IMR-90 (cell line): ENCODE data around the gene IDH3G. TPM values are rescaled to one million over a fixed set of nuclear protein-coding genes. Genes with fewer than 3 reads are reported as not detected.

ENCODE experiments used
- ATAC-seq: fragments of 200-7000 bp; cut with Tn5 transposase; 2 replicates; pipeline ENCODE4 v1.9.1; 2020; ENCODE audit warnings: low read depth, mild to moderate bottlenecking, moderate library complexity
- BruUV-seq: library from RNA; stranded (reverse); fragments of 400-500 nt; replicated peaks from 2 replicates; lab custom pipeline; 2021; lab: Mats Ljungman, UMichigan
- CTCF ChIA-PET: fragments of 300-600 bp; formaldehyde crosslinking; extraction: SDS; loops from one replicate; lab custom pipeline; 2021; ENCODE audit warnings: antibody characterized with exemption; lab: Yijun Ruan, JAX
- POLR2A ChIA-PET: fragments of 300-600 bp; sonication (Branson Sonifier 250); formaldehyde crosslinking; loops from one replicate; lab custom pipeline; 2022; ENCODE audit warnings: antibody characterized with exemption; ENCODE audit not compliant: unreplicated experiment; lab: Charles Lee
- DNase-seq: peaks from one replicate; pipeline ENCODE4 v3.0.0; 2013
- H2AFZ ChIP-seq: replicated peaks from 2 replicates; pipeline ENCODE3; 2013; ENCODE audit warnings: low read length, mild to moderate bottlenecking; ENCODE audit not compliant: poor library complexity
- H2AK5ac ChIP-seq: 2 replicates; pipeline ENCODE4 v1.6.1; 2013; ENCODE audit warnings: low read depth, low read length, inconsistent platforms
- H2AK9ac ChIP-seq: replicated peaks from 2 replicates; pipeline ENCODE3; 2013; ENCODE audit warnings: mild to moderate bottlenecking, low read depth, low read length, moderate library complexity; ENCODE audit not compliant: poor library complexity
- H2BK120ac ChIP-seq: 2 replicates; pipeline ENCODE4 v1.6.1; 2013; ENCODE audit warnings: low read depth, low read length, inconsistent platforms
- H2BK15ac ChIP-seq: 3 replicates; pipeline ENCODE4 v1.6.1; 2013; ENCODE audit warnings: low read depth, low read length, inconsistent platforms
- H2BK20ac ChIP-seq: 2 replicates; pipeline ENCODE4 v1.6.1; 2013; ENCODE audit warnings: low read depth, mild to moderate bottlenecking, inconsistent platforms, low read length, moderate library complexity
- H2BK5ac ChIP-seq: 2 replicates; pipeline ENCODE4 v1.6.1; 2013; ENCODE audit warnings: mild to moderate bottlenecking, low read depth, low read length, inconsistent platforms; ENCODE audit not compliant: poor library complexity, severe bottlenecking
- H3K14ac ChIP-seq: replicated peaks from 2 replicates; pipeline ENCODE4 v1.6.1; 2013; ENCODE audit warnings: low read depth, low read length, inconsistent platforms
- H3K18ac ChIP-seq: 2 replicates; pipeline ENCODE4 v1.6.1; 2013; ENCODE audit warnings: low read depth, low read length, control low read depth
- H3K23ac ChIP-seq: 2 replicates; pipeline ENCODE4 v1.6.1; 2013; ENCODE audit warnings: low read depth, low read length, inconsistent platforms
- H3K27ac ChIP-seq: 2 replicates; pipeline ENCODE4 v1.5.1; 2013; ENCODE audit warnings: mild to moderate bottlenecking, control low read depth, low read length; ENCODE audit not compliant: insufficient read depth
- H3K27me3 ChIP-seq: 2 replicates; pipeline ENCODE4 v1.6.1; 2013; ENCODE audit warnings: low read length; ENCODE audit not compliant: control insufficient read depth, insufficient read depth
- H3K36me3 ChIP-seq: 2 replicates; pipeline ENCODE4 v1.6.1; 2013; ENCODE audit warnings: low read length, mixed read lengths; ENCODE audit not compliant: control insufficient read depth, insufficient read depth
- H3K4ac ChIP-seq: 2 replicates; pipeline ENCODE4 v1.6.1; 2013; ENCODE audit warnings: low read depth, low read length, inconsistent platforms
- H3K4me1 ChIP-seq: 2 replicates; pipeline ENCODE4 v1.6.1; 2013; ENCODE audit warnings: low read length, mixed read lengths; ENCODE audit not compliant: control insufficient read depth, insufficient read depth
- H3K4me2 ChIP-seq: 2 replicates; pipeline ENCODE4 v1.6.1; 2013; ENCODE audit warnings: low read depth, mild to moderate bottlenecking, control low read depth, low read length, moderate library complexity
- H3K4me3 ChIP-seq: 2 replicates; pipeline ENCODE4 v1.5.1; 2013; ENCODE audit warnings: low read depth, mild to moderate bottlenecking, control low read depth, low read length, moderate library complexity; ENCODE audit not compliant: insufficient read depth
- H3K56ac ChIP-seq: 2 replicates; pipeline ENCODE4 v1.6.1; 2013; ENCODE audit warnings: low read length, inconsistent platforms; ENCODE audit not compliant: insufficient read depth; ENCODE audit errors: extremely low read depth
- H3K79me1 ChIP-seq, 2 experiments: 2 replicates each; pipeline ENCODE4 v1.6.1; 2013; ENCODE audit warnings: low read length in 2 of 2, inconsistent platforms in 1 of 2, low read depth in 1 of 2
- H3K9ac ChIP-seq: 2 replicates; pipeline ENCODE4 v1.6.1; 2013; ENCODE audit warnings: low read depth, low read length, control low read depth
- H3K9me1 ChIP-seq: 2 replicates; pipeline ENCODE4 v1.6.1; 2013; ENCODE audit warnings: low read length, inconsistent platforms; ENCODE audit not compliant: insufficient read depth
- H3K9me3 ChIP-seq: 2 replicates; pipeline ENCODE4 v1.6.1; 2013; ENCODE audit warnings: low read length; ENCODE audit not compliant: control insufficient read depth, insufficient read depth
- H4K20me1 ChIP-seq: 2 replicates; pipeline ENCODE4 v1.6.1; 2013; ENCODE audit warnings: low read length, inconsistent platforms; ENCODE audit not compliant: insufficient read depth
- H4K5ac ChIP-seq: 2 replicates; pipeline ENCODE4 v1.6.1; 2013; ENCODE audit warnings: mild to moderate bottlenecking, low read depth, low read length, control low read depth
- H4K8ac ChIP-seq, 2 experiments: 2 replicates each; pipeline ENCODE4 v1.6.1; 2013; ENCODE audit warnings: low read depth in 2 of 2, low read length in 2 of 2, control low read depth in 1 of 2, inconsistent platforms in 1 of 2
- H4K91ac ChIP-seq: 2 replicates; pipeline ENCODE4 v1.6.1; 2013; ENCODE audit warnings: low read depth, low read length, inconsistent platforms; ENCODE audit not compliant: insufficient read depth
- CHD1 ChIP-seq: IDR thresholded peaks from 2 replicates; pipeline ENCODE4 v1.6.1; 2012; ENCODE audit warnings: low read depth, low read length, improper control_type of control experiment
- FOS ChIP-seq: fragments of 150-350 bp; IDR thresholded peaks from 2 replicates; pipeline ENCODE4 v1.6.1; 2016; ENCODE audit warnings: low read depth, low read length
- MXI1 ChIP-seq: IDR thresholded peaks from 2 replicates; pipeline ENCODE4 v1.6.1; 2012; ENCODE audit warnings: low read depth, mild to moderate bottlenecking, low read length, moderate library complexity, borderline replicate concordance
- POLR2A ChIP-seq: IDR thresholded peaks from 2 replicates; pipeline ENCODE4 v1.6.1; 2012; ENCODE audit warnings: mild to moderate bottlenecking, low read depth, low read length
- RAD21 ChIP-seq: IDR thresholded peaks from 2 replicates; pipeline ENCODE4 v1.6.1; 2012; ENCODE audit warnings: low read length, improper control_type of control experiment
- SMC3 ChIP-seq: fragments of 150-350 bp; IDR thresholded peaks from 2 replicates; pipeline ENCODE4 v1.6.1; 2016; ENCODE audit warnings: low read depth, mild to moderate bottlenecking, antibody characterized with exemption, low read length, moderate library complexity
- WGBS, 2 experiments: methylation state at CpG; one replicate each; pipeline versions ENCODE4 v1.1.5 to v1.1.7; 2013; ENCODE audit warnings: missing lambda C conversion rate in 2 of 2; ENCODE audit not compliant: insufficient read length in 1 of 2; ENCODE audit errors: extremely low coverage in 2 of 2; 5-methylcytosine and 5-hydroxymethylcytosine counted together
- dilution Hi-C: fragments of 300-500 bp; cut with HindIII; formaldehyde crosslinking; loops from one replicate; pipeline ENCODE4 v1.14.3; 2018; ENCODE audit warnings: low sequenced_read_pairs; ENCODE audit not compliant: unreplicated experiment
- in situ Hi-C: fragments of 300-500 bp; cut with MboI; formaldehyde crosslinking; loops from 3 replicates; pipeline ENCODE4 v1.14.3; 2019; ENCODE audit warnings: low sequenced_read_pairs, inconsistent platforms, mixed read lengths
- intact Hi-C: fragments of 100-400 bp; cut with micrococcal nuclease; formaldehyde crosslinking; loops from 2 replicates; pipeline ENCODE4 v1.10.0; 2022
- polyA plus RNA-seq, 3 experiments: library from polyadenylated mRNA; depleted of rRNA; stranded (reverse); fragments of >200 nt; gene quantifications; 2 replicates each; pipeline ENCODE4 v1.2.3, GENCODE V29; 2012; ENCODE audit warnings: low replicate concordance in 1 of 3
- total RNA-seq: library from RNA; depleted of rRNA; stranded (reverse); fragments of >200 nt; gene quantifications from 2 replicates; pipeline ENCODE4 v1.2.3, GENCODE V29; 2012
- TF ChIP-seq, protein P1 (sequence below): conservative IDR thresholded peaks from 2 replicates; pipeline ENCODE4 v1.5.1; 2012; ENCODE audit warnings: mild to moderate bottlenecking, low read depth, low read length, improper control_type of control experiment
- TF ChIP-seq, protein P2 (sequence below): fragments of 150-350 bp; IDR thresholded peaks from 2 replicates; pipeline ENCODE4 v1.6.1; 2016; ENCODE audit warnings: low read depth, mild to moderate bottlenecking, low read length, moderate library complexity, borderline replicate concordance

IDH3G gene
- total and polyA plus RNA-seq, 2 of the 4 experiments (the other 2 are of a cell fraction): 79.4 to 85.7 TPM

GRCh38 chrX:153824348-153824747 is 30.2 kb upstream of the IDH3G start:
- H3K9me1 ChIP-seq: no peaks in the 10 kb centered on the region
- H3K27ac ChIP-seq: no peak overlapping the region
- no peak overlapping the region for H2BK15ac ChIP-seq
- ATAC-seq: no peak
- H3K27me3 ChIP-seq: peaks cover 36% of the 10 kb centered on the region
- no peak overlapping the region for H3K56ac ChIP-seq
- no peak overlapping the region for H3K4ac ChIP-seq
- no peaks in the 10 kb centered on the region for H3K4me1 ChIP-seq
- H3K4me3 ChIP-seq: no peak overlapping the region
- no peak overlapping the region for H3K14ac ChIP-seq
- no peak overlapping the region for H4K91ac ChIP-seq
- H2AK5ac ChIP-seq: no peak overlapping the region
- intact Hi-C loops (no loop called here), dilution Hi-C loops (no loop called here), in situ Hi-C loops (no loop called here)
- no peak overlapping the region for H2BK5ac ChIP-seq
- no peak overlapping the region for H2BK20ac ChIP-seq
- no peak overlapping the region for H3K4me2 ChIP-seq
- no peak overlapping the region for H3K23ac ChIP-seq
- H2AK9ac ChIP-seq: no peak overlapping the region
- H3K9me3 ChIP-seq: peaks cover 10% of the 10 kb centered on the region; the same call in 1 of the 2 replicates
- H4K20me1 ChIP-seq: no peaks in the 10 kb centered on the region; the same call in 1 of the 2 replicates
- POLR2A ChIA-PET: no interaction called here
- no peak overlapping the region for H4K8ac ChIP-seq
- no peak for DNase-seq
- H3K18ac ChIP-seq: no peak overlapping the region
- no peak overlapping the region for H4K5ac ChIP-seq
- H2BK120ac ChIP-seq: no peak overlapping the region
- BruUV-seq: no TSS peak
- no peaks in the 10 kb centered on the region for H3K79me1 ChIP-seq
- CTCF ChIA-PET: no interaction called here
- no peak overlapping the region for H2AFZ ChIP-seq
- H3K36me3 ChIP-seq: no peaks in the 10 kb centered on the region
- TF ChIP-seq CHD1 (no peak), POLR2A (no peak), FOS (no peak), MXI1 (no peak), RAD21 (no peak), SMC3 (no peak)
- TF ChIP-seq, protein P1, sequence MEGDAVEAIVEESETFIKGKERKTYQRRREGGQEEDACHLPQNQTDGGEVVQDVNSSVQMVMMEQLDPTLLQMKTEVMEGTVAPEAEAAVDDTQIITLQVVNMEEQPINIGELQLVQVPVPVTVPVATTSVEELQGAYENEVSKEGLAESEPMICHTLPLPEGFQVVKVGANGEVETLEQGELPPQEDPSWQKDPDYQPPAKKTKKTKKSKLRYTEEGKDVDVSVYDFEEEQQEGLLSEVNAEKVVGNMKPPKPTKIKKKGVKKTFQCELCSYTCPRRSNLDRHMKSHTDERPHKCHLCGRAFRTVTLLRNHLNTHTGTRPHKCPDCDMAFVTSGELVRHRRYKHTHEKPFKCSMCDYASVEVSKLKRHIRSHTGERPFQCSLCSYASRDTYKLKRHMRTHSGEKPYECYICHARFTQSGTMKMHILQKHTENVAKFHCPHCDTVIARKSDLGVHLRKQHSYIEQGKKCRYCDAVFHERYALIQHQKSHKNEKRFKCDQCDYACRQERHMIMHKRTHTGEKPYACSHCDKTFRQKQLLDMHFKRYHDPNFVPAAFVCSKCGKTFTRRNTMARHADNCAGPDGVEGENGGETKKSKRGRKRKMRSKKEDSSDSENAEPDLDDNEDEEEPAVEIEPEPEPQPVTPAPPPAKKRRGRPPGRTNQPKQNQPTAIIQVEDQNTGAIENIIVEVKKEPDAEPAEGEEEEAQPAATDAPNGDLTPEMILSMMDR: no peak
- TF ChIP-seq, protein P2, sequence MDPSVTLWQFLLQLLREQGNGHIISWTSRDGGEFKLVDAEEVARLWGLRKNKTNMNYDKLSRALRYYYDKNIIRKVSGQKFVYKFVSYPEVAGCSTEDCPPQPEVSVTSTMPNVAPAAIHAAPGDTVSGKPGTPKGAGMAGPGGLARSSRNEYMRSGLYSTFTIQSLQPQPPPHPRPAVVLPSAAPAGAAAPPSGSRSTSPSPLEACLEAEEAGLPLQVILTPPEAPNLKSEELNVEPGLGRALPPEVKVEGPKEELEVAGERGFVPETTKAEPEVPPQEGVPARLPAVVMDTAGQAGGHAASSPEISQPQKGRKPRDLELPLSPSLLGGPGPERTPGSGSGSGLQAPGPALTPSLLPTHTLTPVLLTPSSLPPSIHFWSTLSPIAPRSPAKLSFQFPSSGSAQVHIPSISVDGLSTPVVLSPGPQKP: no peak
- no CpG with 5 or more reads among the region's 10 CpGs for WGBS, 2 experiments
- no peak overlapping the region for H3K9ac ChIP-seq
